ENCODE results near the gene PISD. TPM values are rescaled to one million over a fixed set of nuclear protein-coding genes. Genes with fewer than 3 reads are reported as not detected.
"Not testable (repeated sequence)": the region's sequence is repeated elsewhere in the genome, so short reads cannot be mapped to it uniquely, and the experiment has no call there.

The PISD gene
- polyA plus RNA-seq, 4 donors, result 29.8 to 45.7 (median 36.0) TPM

DNA sequence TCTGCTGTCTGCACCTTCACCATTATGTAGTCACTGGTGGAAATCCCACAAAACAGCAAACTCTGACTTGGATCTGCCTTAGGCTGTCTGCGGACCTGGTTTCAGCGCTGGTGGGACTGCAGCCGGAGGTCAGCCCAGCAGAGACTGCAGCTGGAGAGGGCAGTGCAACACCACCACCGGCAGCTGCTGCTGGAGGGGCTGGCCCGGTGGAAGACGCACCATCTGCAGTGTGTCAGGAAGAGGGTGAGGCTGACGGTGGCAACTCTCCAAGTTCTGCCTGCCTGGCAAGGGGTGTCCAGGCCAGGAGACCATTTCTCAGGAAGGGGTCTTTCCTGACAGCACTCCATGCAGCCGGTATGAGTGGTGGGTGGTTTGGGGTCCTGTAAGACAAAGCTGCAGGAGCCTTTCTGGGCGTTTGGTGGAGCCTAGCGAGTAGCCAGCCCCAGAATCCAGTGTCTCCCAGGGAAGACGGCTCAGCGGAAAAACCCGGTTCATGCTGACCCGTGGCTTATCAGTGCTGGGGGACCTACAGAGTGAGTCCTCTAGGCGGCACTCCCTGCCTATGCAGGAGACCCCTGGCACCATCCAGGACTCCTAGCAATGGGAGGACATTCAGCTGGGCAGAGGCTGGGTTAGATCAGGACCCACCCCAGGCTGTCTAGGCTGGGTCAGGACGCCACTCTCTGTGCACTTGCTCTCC, 50.8 kb downstream of the PISD start:
- no peak for DNase-seq (ENCODE audit: low read depth in 4 of 4, low spot score in 2 of 4)

DNA sequence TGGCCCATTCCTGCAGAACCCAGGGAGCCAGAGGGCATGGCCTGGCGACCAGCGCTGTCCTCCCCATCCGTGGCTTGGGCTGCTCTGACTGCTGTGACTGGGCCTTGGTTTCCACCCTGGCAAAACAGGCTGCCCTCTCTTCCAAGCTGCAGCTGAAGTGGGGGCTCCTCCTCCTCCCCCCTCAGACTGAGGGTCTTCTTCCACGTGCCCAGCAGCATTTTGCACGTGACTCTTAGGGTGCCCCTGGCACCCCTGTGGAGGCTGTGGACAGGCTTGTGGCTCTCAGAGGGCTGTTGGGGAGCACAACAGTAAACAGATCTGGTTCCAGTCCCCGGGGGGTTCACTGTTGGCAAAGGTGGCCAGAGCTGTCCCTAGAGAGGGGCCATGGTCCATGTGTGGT, 51.4 kb downstream of the PISD start:
- no peak for DNase-seq (ENCODE audit: low read depth in 4 of 4, low spot score in 2 of 4)

DNA sequence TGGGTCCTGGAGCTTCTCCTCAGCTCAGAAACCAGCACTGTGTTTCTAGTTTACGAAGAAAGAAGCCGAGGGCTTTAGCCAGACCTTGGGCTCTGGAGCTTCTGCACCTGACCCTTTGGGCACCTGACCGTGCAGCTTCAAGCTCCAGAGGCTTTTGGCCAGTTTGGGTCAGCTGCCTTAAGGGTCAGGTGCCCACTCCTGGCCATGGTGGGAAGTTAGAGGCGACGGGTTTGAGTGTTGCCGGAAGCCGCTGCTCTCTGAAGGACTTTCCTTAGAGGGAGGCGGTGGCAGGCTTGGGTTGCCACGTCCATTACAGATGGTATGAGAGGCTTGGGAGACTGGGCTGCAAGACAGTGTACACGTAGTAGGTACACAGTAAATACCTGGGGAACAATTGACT, 52.3 kb downstream of the PISD start:
- DNase-seq (ENCODE audit: low read depth in 4 of 4, low spot score in 2 of 4), result no peak

DNA sequence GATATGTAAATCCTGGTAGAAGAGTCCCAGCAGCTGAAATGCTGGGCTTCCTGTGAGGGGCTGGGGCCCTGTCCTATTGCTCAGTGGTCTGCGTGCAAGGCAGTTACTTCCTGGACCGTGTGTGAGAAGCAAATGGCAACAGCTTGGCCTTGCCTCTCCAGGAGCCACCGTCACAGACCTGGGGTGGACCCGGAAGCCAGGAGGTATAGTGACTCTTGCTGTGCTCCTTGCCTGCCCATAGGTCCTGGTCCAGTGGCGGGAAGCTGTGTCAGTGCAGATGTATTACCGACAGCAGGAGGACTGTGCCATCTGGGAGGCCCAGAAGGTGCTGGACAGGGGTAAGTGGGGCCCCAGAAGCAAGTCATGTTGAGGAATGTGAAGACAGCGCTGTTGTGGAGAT, 54.3 kb downstream of the PISD start:
- DNase-seq (ENCODE audit: low read depth in 4 of 4, low spot score in 2 of 4), result no peak

DNA sequence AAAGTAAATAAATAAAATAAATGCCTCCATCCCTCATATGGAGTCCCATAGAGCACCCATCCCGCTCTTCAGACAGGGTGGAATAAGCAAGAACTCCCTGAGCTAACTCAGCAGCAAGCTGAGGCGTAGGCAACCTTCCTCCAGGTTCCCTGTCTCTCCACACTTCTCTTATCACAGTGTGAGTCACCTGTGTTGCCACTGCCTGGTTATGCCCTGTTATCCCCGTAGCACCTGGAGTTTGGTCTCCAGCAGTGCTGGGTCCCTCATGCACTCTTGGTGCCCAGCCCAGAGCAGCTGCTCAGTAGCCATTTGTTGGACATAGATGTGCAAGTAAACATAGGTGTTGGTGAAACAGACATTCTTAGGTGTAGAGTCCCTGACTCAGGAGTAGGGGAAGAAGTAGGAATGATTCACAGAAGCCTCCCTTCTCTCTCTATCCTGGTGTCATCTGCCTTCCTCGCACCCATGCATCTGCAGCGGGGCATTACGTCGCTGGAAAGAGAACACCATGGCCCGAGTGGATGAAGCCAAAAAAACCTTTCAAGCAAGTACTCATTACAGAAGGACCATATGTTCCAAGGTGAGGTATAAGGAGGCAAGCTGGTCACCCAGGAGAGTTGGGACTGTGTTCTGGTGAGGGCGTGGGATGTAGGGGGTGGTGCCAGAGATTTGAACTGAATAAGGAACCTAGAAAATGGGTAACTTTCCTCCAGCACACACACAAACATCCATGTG, 56.0 kb downstream of the PISD start:
- no peak for DNase-seq (ENCODE audit: low read depth in 4 of 4, low spot score in 2 of 4)

DNA sequence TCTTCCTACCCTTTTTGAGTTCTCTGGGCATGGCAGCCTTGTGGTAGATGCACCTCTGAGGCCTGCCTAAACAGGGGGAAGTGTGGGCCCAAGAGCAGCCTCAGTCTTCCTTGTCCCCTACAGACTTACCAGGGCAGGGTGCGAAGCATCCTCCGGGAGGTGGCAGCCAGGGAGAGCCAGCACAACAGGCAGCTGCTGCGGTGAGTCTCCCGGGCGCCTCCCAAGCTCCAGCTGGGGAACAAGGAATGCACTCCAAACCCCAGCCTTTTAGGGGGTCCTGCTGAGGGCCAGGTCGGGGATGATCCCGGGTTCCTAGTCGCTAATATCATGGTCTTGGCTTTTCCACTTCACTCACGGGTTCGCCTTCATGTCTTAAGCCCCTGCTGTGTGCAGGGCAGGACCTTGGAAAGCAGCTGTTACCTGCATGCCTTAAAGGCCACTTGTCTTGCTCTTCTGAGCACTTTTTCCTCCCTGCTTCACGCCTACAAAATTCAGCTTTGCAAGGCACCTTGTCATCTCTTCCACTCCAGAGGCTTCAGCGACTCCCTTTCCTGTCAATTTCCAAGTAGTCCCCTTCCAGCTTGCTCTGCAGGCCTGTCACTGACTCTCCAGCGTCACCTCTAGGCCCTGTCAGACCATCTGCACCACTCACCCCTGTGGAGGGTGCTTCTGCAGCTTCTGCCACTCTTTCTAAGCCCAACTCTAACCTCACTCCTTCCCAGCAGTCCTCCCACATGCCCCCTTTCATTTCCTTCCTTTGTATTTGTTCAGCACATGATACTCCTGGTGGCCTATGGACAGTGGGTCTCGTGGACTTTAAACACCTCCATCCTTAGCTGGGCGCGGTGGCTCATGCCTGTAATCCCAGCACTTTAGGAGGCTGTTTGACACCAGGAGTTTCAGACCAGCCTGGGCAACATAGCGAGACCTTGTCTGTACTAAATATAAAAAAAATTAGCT, 57.0 kb downstream of the PISD start:
- DNase-seq (ENCODE audit: low read depth in 4 of 4, low spot score in 2 of 4), result no peak

DNA sequence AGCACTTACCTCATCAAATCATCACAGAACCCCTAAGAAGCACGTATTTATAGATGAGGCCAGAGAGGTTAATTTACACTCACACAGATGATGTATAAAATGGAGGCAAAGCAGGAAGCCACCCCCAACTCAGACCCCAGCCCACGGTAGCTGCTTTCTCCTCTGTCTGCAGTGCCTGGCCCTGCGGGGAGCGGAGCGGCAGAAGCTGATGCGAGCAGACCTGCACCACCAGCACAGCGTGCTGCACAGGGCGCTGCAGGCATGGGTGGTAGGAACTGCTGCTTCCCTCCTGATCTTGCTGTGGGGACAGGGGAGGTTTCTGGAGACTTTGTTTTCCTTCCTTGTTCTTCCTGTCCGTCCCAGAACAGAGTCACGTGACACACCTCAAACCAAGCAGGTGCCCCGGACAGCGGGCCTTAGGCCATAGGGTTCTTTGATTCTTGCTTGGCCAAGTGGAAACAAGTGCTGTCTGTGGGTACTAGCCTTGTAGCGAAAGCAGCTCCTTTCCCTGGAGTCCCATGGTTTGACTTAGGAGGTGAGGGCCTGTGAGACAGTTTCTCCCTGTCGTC, 57.8 kb downstream of the PISD start:
- DNase-seq (ENCODE audit: low read depth in 4 of 4, low spot score in 2 of 4), result no peak

DNA sequence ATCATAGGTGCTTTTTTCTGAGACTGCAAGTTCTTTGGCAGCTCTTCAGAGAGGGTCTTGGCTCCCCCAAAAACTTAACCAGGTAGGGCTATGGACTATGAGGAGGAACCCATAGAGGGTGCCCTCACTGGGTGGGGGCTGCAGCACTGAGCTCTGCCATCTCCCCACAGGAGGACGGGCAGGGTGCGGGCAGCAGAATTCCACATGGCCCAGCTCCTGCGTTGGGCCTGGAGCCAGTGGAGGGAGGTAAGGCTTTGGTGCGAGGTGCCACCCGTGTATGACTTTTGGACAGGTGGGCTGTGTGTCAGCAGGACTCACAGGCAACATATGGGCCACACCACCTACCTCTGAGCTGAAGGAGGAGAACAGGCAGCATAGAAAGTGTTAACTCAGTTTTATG, 58.4 kb downstream of the PISD start:
- no peak for DNase-seq (ENCODE audit: low read depth in 4 of 4, low spot score in 2 of 4)

DNA sequence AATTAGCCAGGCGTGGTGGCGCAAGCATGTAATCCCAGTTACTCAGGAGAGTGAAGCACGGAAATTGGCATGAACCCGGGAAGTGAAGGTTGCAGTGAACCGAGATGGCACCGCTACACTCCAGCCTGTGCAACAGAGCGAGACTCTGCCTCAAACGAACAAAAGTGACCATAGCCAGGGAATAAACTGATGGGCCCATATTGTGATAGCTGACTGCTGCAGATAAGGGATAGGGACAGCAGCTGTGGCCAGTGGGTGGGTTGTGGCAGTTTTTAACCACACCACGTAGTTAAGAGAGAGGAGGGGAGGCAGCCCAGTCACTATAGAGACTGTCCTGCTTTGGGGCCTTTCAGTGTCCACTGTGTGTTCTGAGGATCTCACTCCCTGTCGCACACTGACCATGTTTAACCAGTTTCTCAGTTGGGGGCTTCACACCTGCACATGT, 58.9 kb downstream of the PISD start:
- DNase-seq (ENCODE audit: low read depth in 4 of 4, low spot score in 2 of 4), result no peak

DNA sequence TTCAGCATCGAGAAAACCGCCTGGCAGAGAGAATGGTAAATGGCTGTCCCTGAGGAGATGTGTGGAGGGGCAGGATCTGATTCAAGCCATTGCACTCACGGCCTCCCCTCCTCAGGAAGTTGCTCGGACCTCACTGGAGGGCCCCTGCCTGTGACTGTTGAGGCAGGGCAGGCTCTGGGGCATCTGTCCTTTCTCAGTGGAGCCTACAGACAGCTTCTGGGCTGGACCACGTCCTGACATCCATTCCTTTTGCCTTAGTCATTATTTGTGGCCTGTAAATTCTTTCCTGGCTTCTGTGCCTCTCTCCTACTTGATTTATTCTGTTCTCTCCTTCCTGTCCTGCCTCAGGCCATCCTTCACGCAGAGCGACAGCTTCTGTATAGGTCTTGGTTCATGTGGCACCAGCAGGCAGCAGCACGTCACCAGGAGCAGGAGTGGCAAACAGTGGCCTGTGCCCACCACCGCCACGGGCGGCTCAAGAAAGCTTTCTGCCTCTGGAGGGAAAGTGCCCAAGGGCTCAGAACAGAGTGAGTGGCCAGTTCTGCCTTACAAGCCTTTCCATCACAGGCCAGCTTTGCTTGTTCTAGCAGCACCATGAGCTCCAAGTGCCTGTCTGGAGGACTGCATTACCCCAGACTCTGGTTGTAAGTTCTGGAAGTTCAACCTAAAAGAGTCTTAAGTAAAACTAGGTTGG, 59.6 kb downstream of the PISD start:
- DNase-seq (ENCODE audit: low read depth in 4 of 4, low spot score in 2 of 4), result no peak

DNA sequence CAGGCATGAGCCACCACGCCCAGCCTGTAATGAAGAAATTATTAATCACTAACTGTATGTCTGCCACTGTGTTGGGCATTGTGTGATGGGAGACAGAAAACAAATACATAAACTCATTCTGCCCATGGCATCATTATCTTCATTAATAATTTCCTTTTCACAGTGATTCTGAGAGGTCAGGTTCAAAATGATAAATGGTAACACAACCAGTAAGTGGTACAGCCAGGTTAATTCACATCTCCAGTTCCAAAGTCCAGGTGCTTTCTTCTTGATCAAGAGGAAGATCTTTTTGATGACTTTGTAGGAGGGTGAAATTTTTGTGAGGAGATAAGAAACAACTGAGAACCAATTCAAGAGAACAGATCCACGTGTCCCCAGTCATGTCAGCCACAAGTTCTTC, 66.7 kb downstream of the PISD start:
- no peak for DNase-seq (ENCODE audit: low read depth in 4 of 4, low spot score in 2 of 4)

DNA sequence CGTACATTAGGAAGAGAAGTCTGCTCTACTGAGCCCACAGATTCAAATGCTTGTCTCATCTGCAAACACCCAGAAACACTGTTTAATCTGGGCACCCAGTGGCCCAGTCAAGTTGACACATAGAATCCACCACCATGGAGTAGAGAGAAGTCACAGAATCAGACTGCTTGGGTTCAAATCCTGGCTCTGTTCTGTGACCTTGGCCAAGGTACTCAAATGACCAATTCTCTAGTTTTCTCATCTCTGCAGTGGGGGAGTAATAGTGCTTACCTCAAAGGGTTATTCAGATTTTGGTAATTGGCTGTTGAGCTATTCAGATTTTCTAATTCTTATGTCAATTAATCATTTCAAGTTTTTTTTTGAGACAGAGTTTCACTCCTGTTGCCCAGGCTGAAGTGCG, 71.9 kb downstream of the PISD start:
- not testable (repeated sequence) for DNase-seq (ENCODE audit: low read depth in 4 of 4, low spot score in 2 of 4)

DNA sequence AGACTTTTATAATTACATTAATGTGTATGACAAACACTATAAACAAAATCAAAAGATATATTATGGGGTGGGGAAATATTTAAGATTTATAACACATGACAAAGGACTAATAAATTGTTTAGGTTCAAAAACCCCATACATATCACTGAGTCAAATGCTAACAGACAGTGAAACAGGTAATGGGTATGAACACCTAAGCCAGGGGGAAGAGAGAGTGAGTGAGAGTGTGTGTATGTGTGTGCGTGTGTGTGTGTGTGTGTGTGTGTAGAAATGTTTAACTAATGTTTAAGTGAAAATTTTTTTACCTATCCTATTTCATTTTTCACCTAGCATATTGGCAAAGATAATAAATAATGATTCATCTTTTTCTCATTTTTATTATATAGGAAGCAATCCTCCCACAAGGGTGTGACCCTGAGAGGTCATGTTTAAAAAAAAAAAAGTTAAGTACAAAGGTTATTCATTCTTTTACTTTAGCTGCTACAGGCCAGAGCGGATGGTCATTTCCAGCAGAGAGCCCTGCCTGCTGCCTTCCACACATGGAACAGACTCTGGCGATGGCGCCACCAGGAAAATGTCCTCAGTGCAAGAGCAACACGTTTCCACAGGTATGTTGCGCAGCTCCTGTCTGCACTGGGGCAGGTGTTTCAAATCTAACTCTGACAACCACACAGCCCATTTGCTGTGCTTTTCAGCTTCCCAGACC, 72.9 kb downstream of the PISD start:
- DNase-seq (ENCODE audit: low read depth in 4 of 4, low spot score in 2 of 4), result no peak

DNA sequence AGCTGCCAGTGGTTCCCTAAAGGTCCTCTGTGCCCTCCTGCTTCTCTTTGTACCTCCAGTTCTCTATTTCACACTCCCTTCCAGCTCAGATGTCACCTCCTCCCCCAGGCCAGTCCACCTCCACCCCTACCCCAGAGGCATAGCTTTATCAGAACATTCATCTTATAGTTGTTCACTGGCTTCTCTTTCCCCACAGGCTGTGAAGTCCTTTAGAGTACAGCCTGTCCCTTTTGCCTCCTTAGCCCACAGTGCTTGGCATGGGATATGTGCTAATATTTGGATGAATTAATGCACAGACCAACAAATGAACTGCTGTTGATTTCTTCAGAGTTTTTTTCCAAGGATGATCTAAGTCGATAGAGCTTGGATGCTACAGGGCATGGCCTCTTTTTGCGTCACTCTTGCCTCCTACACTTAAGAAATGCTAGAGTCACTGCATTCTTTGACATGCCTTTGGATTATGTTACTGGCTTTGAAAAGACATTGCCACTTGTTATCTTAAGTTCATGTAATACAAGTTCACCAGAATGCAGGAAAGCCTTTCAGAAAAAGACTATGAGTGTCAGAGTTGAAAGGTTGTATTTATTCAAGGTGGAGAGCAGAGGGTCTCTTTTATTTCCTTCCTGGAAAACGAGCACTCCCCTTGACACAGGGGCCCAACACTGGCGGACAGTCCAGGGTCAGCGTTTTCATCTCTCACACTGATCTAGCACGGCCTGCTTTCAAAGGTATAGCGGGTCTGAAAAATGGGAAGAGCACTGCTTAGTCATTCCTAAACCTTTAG, 75.7 kb downstream of the PISD start:
- peak in 2 of 4 donors; percentile 37 to 43 for DNase-seq (ENCODE audit: low read depth in 4 of 4, low spot score in 2 of 4)

DNA sequence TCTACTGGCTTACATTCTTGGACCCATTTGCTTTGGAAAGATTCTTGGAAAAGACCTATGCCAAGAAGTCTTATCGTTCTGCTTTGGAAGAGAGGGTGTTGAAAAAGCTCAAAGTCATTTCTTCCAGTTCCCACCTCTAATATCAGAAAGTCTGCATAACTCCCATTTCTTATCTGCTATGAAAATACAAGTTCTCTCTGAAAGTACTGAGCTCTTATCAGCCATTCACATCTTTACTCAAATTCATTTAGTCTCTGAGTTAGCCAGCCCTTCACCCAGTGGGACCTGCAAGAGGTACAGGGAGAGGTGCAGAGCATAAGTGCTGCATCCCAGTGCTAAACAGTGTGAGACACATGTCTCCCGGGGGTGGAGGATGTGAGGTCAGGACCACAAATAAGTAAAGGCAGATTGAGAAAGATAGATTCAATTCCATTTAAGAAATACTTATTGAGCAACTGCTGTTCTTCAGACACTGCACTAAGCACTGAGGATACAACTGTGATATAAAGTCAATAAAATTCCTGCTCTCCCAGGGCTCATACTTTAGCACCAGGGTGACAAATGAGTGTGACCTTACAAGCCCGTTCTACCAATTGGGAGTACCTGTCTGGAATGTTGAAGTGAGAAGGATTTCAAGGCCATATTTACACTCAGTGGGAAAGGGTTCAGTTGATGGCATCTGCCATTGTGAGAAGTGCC, 76.7 kb downstream of the PISD start:
- no peak for DNase-seq (ENCODE audit: low read depth in 4 of 4, low spot score in 2 of 4)

DNA sequence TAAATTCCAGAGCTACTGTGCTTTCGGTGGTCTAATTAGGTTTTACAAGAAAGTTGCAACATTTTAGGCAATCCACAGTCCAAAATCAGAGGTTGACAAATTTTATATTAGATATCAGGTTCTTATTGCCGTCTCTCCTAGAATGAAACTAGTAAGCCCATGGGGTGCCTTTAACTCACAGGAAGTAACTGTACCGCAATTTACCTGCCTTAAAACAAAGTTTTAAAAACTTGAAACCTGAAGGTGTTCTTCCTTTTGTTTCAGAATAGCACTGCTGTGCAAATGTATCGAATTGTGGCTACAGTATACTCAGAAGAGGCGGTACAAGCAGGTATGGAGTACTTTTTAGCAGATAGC, 77.2 kb downstream of the PISD start:
- no peak for DNase-seq (ENCODE audit: low read depth in 4 of 4, low spot score in 2 of 4)

DNA sequence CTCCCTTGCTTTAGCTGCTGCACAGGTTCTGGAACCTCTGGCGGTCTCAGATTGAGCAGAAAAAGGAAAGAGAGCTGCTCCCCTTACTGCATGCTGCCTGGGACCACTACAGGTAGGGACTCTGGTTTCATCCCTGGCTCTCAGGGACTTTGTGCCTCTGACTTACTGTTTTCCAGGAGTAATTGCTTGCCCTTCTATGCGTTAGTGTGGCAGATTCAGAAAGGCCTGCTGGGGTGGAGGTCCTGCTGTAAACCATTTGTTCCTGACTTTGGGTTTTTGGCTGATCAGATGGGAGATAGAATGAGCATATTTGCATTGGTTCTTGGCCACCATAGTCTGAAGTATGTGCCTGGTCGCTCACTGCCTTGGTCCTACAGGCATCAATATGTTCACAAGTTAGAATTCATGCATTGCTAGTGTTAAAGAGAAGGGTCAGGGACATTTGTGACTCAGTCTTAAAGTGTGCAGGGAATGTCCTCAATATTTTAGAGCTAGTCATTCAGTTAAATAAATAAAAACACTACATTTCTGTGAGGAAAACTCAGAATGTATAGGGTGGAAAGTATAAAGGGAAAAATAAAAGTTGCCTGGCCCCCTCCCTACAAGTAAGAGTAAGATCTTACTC, 78.0 kb downstream of the PISD start:
- DNase-seq (ENCODE audit: low read depth in 4 of 4, low spot score in 2 of 4), result no peak

DNA sequence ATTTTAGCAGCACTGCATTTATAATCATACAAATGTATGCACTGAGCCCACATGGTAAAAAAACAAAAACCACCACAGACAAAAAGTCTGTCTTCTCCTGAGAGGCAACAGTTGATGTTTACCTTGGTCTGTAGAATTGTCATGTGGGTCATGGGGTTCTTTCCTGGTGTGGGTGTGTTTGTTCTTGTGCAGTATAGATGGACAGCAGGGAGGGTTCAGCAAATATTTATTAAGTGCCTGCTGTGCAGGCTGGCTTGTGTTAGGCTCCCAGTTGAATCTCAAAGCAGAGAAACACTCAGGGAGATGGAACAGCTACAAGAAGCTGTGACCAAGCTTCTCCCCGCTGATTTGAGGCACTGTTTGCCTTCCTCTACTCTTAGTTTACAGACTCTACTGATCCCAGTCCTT, 82.2 kb downstream of the PISD start:
- no peak for DNase-seq (ENCODE audit: low read depth in 4 of 4, low spot score in 2 of 4)
